Loucy (cell line): ENCODE measurements around the gene TIPIN.

ENCODE experiments used
- H2AFZ ChIP-seq: fragments of 200-600 bp; sonication (generic); 2 replicates; pipeline ENCODE4 v1.6.0; 2016; ENCODE audit warnings: antibody characterized with exemption, mild to moderate bottlenecking, low read length, moderate library complexity
- H3F3A ChIP-seq: fragments of 200-600 bp; 2 replicates; pipeline ENCODE4 v1.6.0; 2016; ENCODE audit warnings: antibody characterized with exemption, low read depth, mild to moderate bottlenecking
- H3K27me3 ChIP-seq: fragments of 200-600 bp; sonication (generic); 2 replicates; pipeline ENCODE4 v1.6.1; 2014; ENCODE audit warnings: low read length, mild to moderate bottlenecking; ENCODE audit not compliant: insufficient read depth, poor library complexity, severe bottlenecking
- H3K36me3 ChIP-seq: fragments of 200-600 bp; sonication (generic); 2 replicates; pipeline ENCODE4 v1.6.1; 2016; ENCODE audit warnings: low read length; ENCODE audit not compliant: insufficient read depth
- H3K4me1 ChIP-seq: fragments of 200-600 bp; sonication (generic); 2 replicates; pipeline ENCODE4 v1.5.1; 2014; ENCODE audit warnings: low read length, mild to moderate bottlenecking; ENCODE audit not compliant: insufficient read depth, poor library complexity, severe bottlenecking
- H3K4me2 ChIP-seq: fragments of 200-600 bp; sonication (generic); 2 replicates; pipeline ENCODE4 v1.6.0; 2014; ENCODE audit warnings: antibody characterized with exemption, low read length, low read depth, mild to moderate bottlenecking; ENCODE audit not compliant: poor library complexity, severe bottlenecking
- H3K4me3 ChIP-seq: fragments of 200-600 bp; sonication (generic); 2 replicates; pipeline ENCODE4 v1.5.1; 2014; ENCODE audit warnings: low read length, mild to moderate bottlenecking, mixed read lengths; ENCODE audit not compliant: poor library complexity, severe bottlenecking
- H3K79me2 ChIP-seq: fragments of 200-600 bp; sonication (generic); 2 replicates; pipeline ENCODE4 v1.6.1; 2014; ENCODE audit warnings: low read length; ENCODE audit not compliant: insufficient read depth
- H3K9ac ChIP-seq: fragments of 200-600 bp; sonication (generic); 2 replicates; pipeline ENCODE4 v1.6.0; 2014; ENCODE audit warnings: mild to moderate bottlenecking, low read depth, low read length, moderate library complexity; ENCODE audit not compliant: poor library complexity, severe bottlenecking
- H3K9me2 ChIP-seq: fragments of 200-600 bp; sonication (generic); replicated peaks from 2 replicates; pipeline ENCODE4 v1.6.1; 2016; ENCODE audit warnings: low read depth, low read length, mixed read lengths
- H3K9me3 ChIP-seq: fragments of 200-600 bp; sonication (generic); 2 replicates; pipeline ENCODE4 v1.6.1; 2014; ENCODE audit warnings: mild to moderate bottlenecking, antibody characterized with exemption, low read length, low read depth; ENCODE audit not compliant: insufficient read depth
- H4K20me1 ChIP-seq: fragments of 200-600 bp; sonication (generic); 2 replicates; pipeline ENCODE4 v1.6.0; 2014; ENCODE audit warnings: antibody characterized with exemption, low read length, mild to moderate bottlenecking; ENCODE audit not compliant: insufficient read depth, poor library complexity, severe bottlenecking
- CTCF ChIP-seq: fragments of 200-600 bp; sonication (generic); conservative IDR thresholded peaks from 2 replicates; pipeline ENCODE4 v1.5.1; 2014; ENCODE audit warnings: mild to moderate bottlenecking, antibody characterized with exemption, low read length
- EZH2phosphoT487 ChIP-seq: fragments of 200-600 bp; IDR thresholded peaks from 2 replicates; pipeline ENCODE4 v1.6.1; 2018; ENCODE audit warnings: antibody characterized with exemption, mild to moderate bottlenecking, moderate library complexity, borderline replicate concordance

The TIPIN gene

GRCh38 chr15:66292571-66293418 lies 63.7 kb downstream of the TIPIN start:
- H3K79me2 ChIP-seq = peaks cover 54% of the 10 kb centered on the region
- peaks cover 14% of the 10 kb centered on the region for H4K20me1 ChIP-seq
- no peaks in the 10 kb centered on the region for H3K9me3 ChIP-seq
- TF ChIP-seq EZH2phosphoT487 = no peak
- TF ChIP-seq CTCF = no peak
- H3K4me2 ChIP-seq = peak overlapping the region; percentile 91
- H3K9me2 ChIP-seq = no peaks in the 10 kb centered on the region
- H3K9ac ChIP-seq = peak overlapping the region; percentile 98
- peaks cover 5% of the 10 kb centered on the region; the same call in 1 of the 2 replicates for H3F3A ChIP-seq
- no peaks in the 10 kb centered on the region for H3K27me3 ChIP-seq
- peaks cover 46% of the 10 kb centered on the region for H3K4me1 ChIP-seq
- no peaks in the 10 kb centered on the region for H3K36me3 ChIP-seq
- H3K4me3 ChIP-seq = peak overlapping the region; percentile 97
- peak overlapping the region; percentile 99 for H2AFZ ChIP-seq

GRCh38 chr15:66291816-66292570 lies 64.5 kb downstream of the TIPIN start:
- H2AFZ ChIP-seq = no peak overlapping the region
- H3K4me3 ChIP-seq = peak overlapping the region; percentile 97
- no peaks in the 10 kb centered on the region for H3K27me3 ChIP-seq
- no peaks in the 10 kb centered on the region for H3K36me3 ChIP-seq
- H3K4me2 ChIP-seq = peak overlapping the region; percentile 91
- H3K79me2 ChIP-seq = peaks cover 46% of the 10 kb centered on the region
- peaks cover 44% of the 10 kb centered on the region for H3K4me1 ChIP-seq
- H3K9me3 ChIP-seq = no peaks in the 10 kb centered on the region
- peak overlapping the region; percentile 98 for H3K9ac ChIP-seq
- no peak for TF ChIP-seq EZH2phosphoT487
- no peak for TF ChIP-seq CTCF
- H4K20me1 ChIP-seq = peaks cover 14% of the 10 kb centered on the region
- H3F3A ChIP-seq = peaks cover 5% of the 10 kb centered on the region; the same call in 1 of the 2 replicates
- no peaks in the 10 kb centered on the region for H3K9me2 ChIP-seq

GRCh38 chr15:66290518-66290917 lies 66.0 kb downstream of the TIPIN start:
- Histone ChIP-seq H3K9ac (no peak overlapping the region), H3K36me3 (no peaks in the 10 kb centered on the region), H3K9me3 (no peaks in the 10 kb centered on the region), H3F3A (peaks cover 5% of the 10 kb centered on the region; the same call in 1 of the 2 replicates), H3K4me3 (no peak overlapping the region), H3K79me2 (peaks cover 31% of the 10 kb centered on the region), H3K4me2 (no peak overlapping the region), H2AFZ (no peak overlapping the region), H4K20me1 (peaks cover 13% of the 10 kb centered on the region), H3K9me2 (no peaks in the 10 kb centered on the region), H3K4me1 (peaks cover 37% of the 10 kb centered on the region), H3K27me3 (no peaks in the 10 kb centered on the region)
- TF ChIP-seq EZH2phosphoT487 (no peak), CTCF (no peak)
